DND-41 (cell line): ENCODE measurements around the gene SYNCRIP.

ENCODE experiments used
- ATAC-seq: fragments of 200-7000 bp; cut with Tn5 transposase; 3 replicates; pipeline ENCODE4 v1.9.1; 2021; ENCODE audit warnings: low read depth; ENCODE audit not compliant: insufficient read depth
- DNase-seq: peaks from one replicate; pipeline ENCODE4 v3.0.0-alpha.2; 2020
- H2AFZ ChIP-seq: 2 replicates; pipeline ENCODE4 v1.6.0; 2012; ENCODE audit warnings: low read depth, low read length
- H3K27ac ChIP-seq: 2 replicates; pipeline ENCODE4 v1.5.1; 2012; ENCODE audit warnings: low read length, inconsistent platforms
- H3K27me3 ChIP-seq: fragments of 200-600 bp; sonication (generic); 2 replicates; pipeline ENCODE4 v1.6.0; 2012; ENCODE audit warnings: low read length, mild to moderate bottlenecking, inconsistent platforms; ENCODE audit not compliant: insufficient read depth, poor library complexity
- H3K36me3 ChIP-seq: 2 replicates; pipeline ENCODE4 v1.5.1; 2012; ENCODE audit warnings: low read length, inconsistent platforms; ENCODE audit not compliant: insufficient read depth
- H3K4me1 ChIP-seq: 2 replicates; pipeline ENCODE4 v1.5.1; 2012; ENCODE audit warnings: mild to moderate bottlenecking, low read length; ENCODE audit not compliant: insufficient read depth
- H3K4me2 ChIP-seq: 2 replicates; pipeline ENCODE4 v1.6.0; 2012; ENCODE audit warnings: mild to moderate bottlenecking, moderate library complexity, low read length, inconsistent platforms; ENCODE audit not compliant: insufficient read depth
- H3K4me3 ChIP-seq, 2 experiments: fragments of 200-600 bp in 1 of 2; shearing (Covaris generic) in 1 of 2; 2 replicates each; pipeline ENCODE4 v1.5.1; 2012 to 2016; ENCODE audit warnings: inconsistent platforms in 2 of 2, low read length in 2 of 2, mild to moderate bottlenecking in 2 of 2, low read depth in 1 of 2, moderate library complexity in 1 of 2
- H3K79me2 ChIP-seq: 2 replicates; pipeline ENCODE4 v1.6.0; 2012; ENCODE audit warnings: low read length, inconsistent platforms; ENCODE audit not compliant: insufficient read depth
- H3K9ac ChIP-seq: 2 replicates; pipeline ENCODE4 v1.6.0; 2012; ENCODE audit warnings: low read depth, mild to moderate bottlenecking, inconsistent platforms, low read length, moderate library complexity
- H3K9me3 ChIP-seq: 2 replicates; pipeline ENCODE4 v1.5.1; 2012; ENCODE audit warnings: low read length, moderate library complexity, mild to moderate bottlenecking, inconsistent platforms; ENCODE audit not compliant: insufficient read depth, severe bottlenecking
- H4K20me1 ChIP-seq: 2 replicates; pipeline ENCODE4 v1.6.0; 2012; ENCODE audit warnings: low read length; ENCODE audit not compliant: insufficient read depth
- CTCF ChIP-seq: IDR thresholded peaks from 2 replicates; pipeline ENCODE4 v1.5.1; 2012; ENCODE audit warnings: borderline replicate concordance, low read length, moderate library complexity, mild to moderate bottlenecking; ENCODE audit not compliant: poor library complexity, severe bottlenecking; ENCODE audit errors: extremely low read depth
- EZH2 ChIP-seq: IDR thresholded peaks from 3 replicates; pipeline ENCODE4 v1.6.1; 2012; ENCODE audit warnings: borderline replicate concordance, low read depth, mild to moderate bottlenecking, moderate library complexity, low read length, inconsistent platforms; ENCODE audit not compliant: severe bottlenecking

SYNCRIP gene

GRCh38 chr6:85674604-85675003 is 31.9 kb upstream of the SYNCRIP start:
- H3K4me1 ChIP-seq, result peaks cover 46% of the 10 kb centered on the region
- no peaks in the 10 kb centered on the region for H3K27me3 ChIP-seq
- TF ChIP-seq EZH2, result no peak
- TF ChIP-seq CTCF, result no peak
- ATAC-seq, result no peak
- H4K20me1 ChIP-seq, result peaks cover 34% of the 10 kb centered on the region; the same call in 1 of the 2 replicates
- H3K4me3 ChIP-seq, result no peak overlapping the region; a peak in 1 of 4 replicates
- DNase-seq, result no peak
- H2AFZ ChIP-seq, result no peak overlapping the region
- H3K79me2 ChIP-seq, result peaks cover 66% of the 10 kb centered on the region
- H3K27ac ChIP-seq, result no peak overlapping the region
- peaks cover 48% of the 10 kb centered on the region for H3K36me3 ChIP-seq
- H3K9me3 ChIP-seq, result no peaks in the 10 kb centered on the region
- peak overlapping the region; percentile 67; the same call in 1 of the 2 replicates for H3K4me2 ChIP-seq
- H3K9ac ChIP-seq, result no peak overlapping the region

GRCh38 chr6:85673198-85674139 is 30.8 kb upstream of the SYNCRIP start:
- H2AFZ ChIP-seq, result no peak overlapping the region
- no peak overlapping the region for H3K9ac ChIP-seq
- peaks cover 58% of the 10 kb centered on the region for H3K79me2 ChIP-seq
- DNase-seq (no peak), ATAC-seq (no peak)
- H3K36me3 ChIP-seq, result peaks cover 48% of the 10 kb centered on the region
- H4K20me1 ChIP-seq, result peaks cover 34% of the 10 kb centered on the region; the same call in 1 of the 2 replicates
- H3K9me3 ChIP-seq, result no peaks in the 10 kb centered on the region
- peaks cover 47% of the 10 kb centered on the region for H3K4me1 ChIP-seq
- no peak for TF ChIP-seq EZH2
- TF ChIP-seq CTCF, result no peak
- H3K27me3 ChIP-seq, result no peaks in the 10 kb centered on the region
- no peak overlapping the region for H3K27ac ChIP-seq
- H3K4me3 ChIP-seq, result no peak overlapping the region
- no peak overlapping the region for H3K4me2 ChIP-seq

- Histone ChIP-seq H3K9ac (no peak overlapping the region), H3K27ac (no peak overlapping the region), H3K27me3 (no peaks in the 10 kb centered on the region), H2AFZ (no peak overlapping the region), H3K4me2 (no peak overlapping the region), H3K79me2 (peaks cover 49% of the 10 kb centered on the region), H3K36me3 (peaks cover 39% of the 10 kb centered on the region), H3K4me3 (no peak overlapping the region), H3K4me1 (peaks cover 47% of the 10 kb centered on the region), H3K9me3 (no peaks in the 10 kb centered on the region), H4K20me1 (peaks cover 32% of the 10 kb centered on the region; the same call in 1 of the 2 replicates)
- DNase-seq (no peak), ATAC-seq (no peak)
- TF ChIP-seq CTCF (no peak), EZH2 (no peak)
These were observed 29.9 kb upstream of the SYNCRIP start for GRCh38 chr6:85672623-85673022.
